HEK293 (cell line): Measurements from ENCODE around the gene WDR18.

Experiments used
- CTCF ChIA-PET: fragments of 350-600 bp; formaldehyde crosslinking; extraction: SDS; loops from one replicate; lab custom pipeline; 2021; ENCODE audit warnings: antibody characterized with exemption; lab: Yijun Ruan, JAX
- POLR2A ChIA-PET: fragments of 300-600 bp; formaldehyde crosslinking; extraction: SDS; loops from one replicate; lab custom pipeline; 2020; ENCODE audit warnings: antibody characterized with exemption, inconsistent platforms; lab: Yijun Ruan, JAX
- H3K27ac ChIP-seq: fragments of 200-500 bp; sonication (Bioruptor generic); 2 replicates; pipeline ENCODE4 v1.5.1; 2014; ENCODE audit warnings: low read depth, low read length, control low read depth, inconsistent platforms; ENCODE audit errors: extremely low read depth
- H3K36me3 ChIP-seq, 2 experiments: fragments of 200-500 bp in 1 of 2; sonication (Bioruptor generic) in 1 of 2; 1 replicate in 1 of 2; 2 replicates in 1 of 2; pipeline ENCODE4 v1.5.1; 2014 to 2017; ENCODE audit warnings: inconsistent platforms in 2 of 2, low read length in 2 of 2; ENCODE audit not compliant: control insufficient read depth in 2 of 2, insufficient read depth in 1 of 2
- H3K4me1 ChIP-seq: fragments of 200-500 bp; sonication (Bioruptor generic); 2 replicates; pipeline ENCODE4 v1.5.1; 2014; ENCODE audit warnings: mild to moderate bottlenecking, low read length, inconsistent platforms; ENCODE audit not compliant: control insufficient read depth, insufficient read depth
- H3K4me3 ChIP-seq: 2 replicates; pipeline ENCODE4 v1.5.1; 2011; ENCODE audit warnings: low read depth, mild to moderate bottlenecking, control low read depth, low read length, moderate library complexity
- H3K9me3 ChIP-seq: fragments of 200-500 bp; sonication (Bioruptor generic); 2 replicates; pipeline ENCODE4 v1.5.1; 2014; ENCODE audit warnings: low read depth, low read length, inconsistent platforms; ENCODE audit not compliant: control insufficient read depth, insufficient read depth
- FEZF1 ChIP-seq: fragments of 450-650 bp; formaldehyde crosslinking; IDR thresholded peaks from 2 replicates; pipeline ENCODE4 v1.5.1; 2016; ENCODE audit warnings: missing biosample characterization, missing genetic modification characterization
- GLIS1 ChIP-seq: fragments of 450-650 bp; formaldehyde crosslinking; IDR thresholded peaks from 2 replicates; pipeline ENCODE4 v1.5.1; 2016; ENCODE audit warnings: missing biosample characterization, missing genetic modification characterization
- GLIS2 ChIP-seq: fragments of 450-650 bp; formaldehyde crosslinking; IDR thresholded peaks from 2 replicates; pipeline ENCODE4 v1.5.1; 2016; ENCODE audit warnings: missing biosample characterization, missing genetic modification characterization
- KLF17 ChIP-seq: fragments of 450-650 bp; formaldehyde crosslinking; IDR thresholded peaks from 2 replicates; pipeline ENCODE4 v1.5.1; 2016; ENCODE audit warnings: missing biosample characterization, missing genetic modification characterization
- PATZ1 ChIP-seq: fragments of 450-650 bp; formaldehyde crosslinking; IDR thresholded peaks from 2 replicates; pipeline ENCODE4 v1.5.1; 2016; ENCODE audit warnings: missing biosample characterization, missing genetic modification characterization
- TSHZ1 ChIP-seq: fragments of 450-650 bp; formaldehyde crosslinking; IDR thresholded peaks from 2 replicates; pipeline ENCODE4 v1.5.1; 2016; ENCODE audit warnings: missing biosample characterization, missing genetic modification characterization, borderline replicate concordance
- ZBTB6 ChIP-seq: fragments of 450-650 bp; formaldehyde crosslinking; IDR thresholded peaks from 2 replicates; pipeline ENCODE4 v1.5.1; 2017; ENCODE audit warnings: missing biosample characterization, missing genetic modification characterization
- ZFHX2 ChIP-seq: fragments of 450-650 bp; formaldehyde crosslinking; conservative IDR thresholded peaks from 2 replicates; pipeline ENCODE4 v1.5.1; 2016; ENCODE audit warnings: missing biosample characterization, missing genetic modification characterization
- ZNF133 ChIP-seq: fragments of 450-650 bp; formaldehyde crosslinking; IDR thresholded peaks from 2 replicates; pipeline ENCODE4 v1.5.1; 2016; ENCODE audit warnings: missing biosample characterization, missing genetic modification characterization
- ZNF157 ChIP-seq: fragments of 450-650 bp; formaldehyde crosslinking; IDR thresholded peaks from 2 replicates; pipeline ENCODE4 v1.5.1; 2016; ENCODE audit warnings: missing biosample characterization, missing genetic modification characterization
- ZNF2 ChIP-seq: fragments of 450-650 bp; formaldehyde crosslinking; IDR thresholded peaks from 2 replicates; pipeline ENCODE4 v1.5.1; 2016; ENCODE audit warnings: missing biosample characterization, missing genetic modification characterization
- ZNF391 ChIP-seq: fragments of 450-650 bp; formaldehyde crosslinking; IDR thresholded peaks from 2 replicates; pipeline ENCODE4 v1.5.1; 2016; ENCODE audit warnings: low read depth, missing biosample characterization, missing genetic modification characterization, borderline replicate concordance
- ZNF449 ChIP-seq: fragments of 450-650 bp; formaldehyde crosslinking; IDR thresholded peaks from 2 replicates; pipeline ENCODE4 v1.5.1; 2017; ENCODE audit warnings: missing biosample characterization, mild to moderate bottlenecking, missing genetic modification characterization, moderate library complexity
- ZNF600 ChIP-seq: fragments of 450-650 bp; formaldehyde crosslinking; IDR thresholded peaks from 2 replicates; pipeline ENCODE4 v1.5.1; 2016; ENCODE audit warnings: missing biosample characterization, missing genetic modification characterization
- ZNF645 ChIP-seq: fragments of 450-650 bp; formaldehyde crosslinking; IDR thresholded peaks from 2 replicates; pipeline ENCODE4; 2016; ENCODE audit warnings: missing biosample characterization, missing genetic modification characterization
- ZSCAN30 ChIP-seq: fragments of 450-650 bp; IDR thresholded peaks from 2 replicates; pipeline ENCODE4 v1.5.1; 2018; ENCODE audit warnings: missing biosample characterization, mild to moderate bottlenecking, missing genetic modification characterization, moderate library complexity

Gene WDR18

GRCh38 chr19:958967-959855 is 24.9 kb upstream of the WDR18 start (continued):
- peak; percentile 42; the same call in 1 of the 2 replicates for TF ChIP-seq KLF17 (tag by site-specific recombination)
- peak; percentile 90 for TF ChIP-seq ZFHX2 (tag by site-specific recombination)
- no peak for TF ChIP-seq GLIS1 (tag by site-specific recombination)
- TF ChIP-seq ZNF449 (tag by site-specific recombination): peak; percentile 56; the same call in 1 of the 2 replicates
- TF ChIP-seq ZBTB6 (tag by site-specific recombination): no peak
- TF ChIP-seq ZNF133: no peak
- no peak for TF ChIP-seq ZNF157 (tag by site-specific recombination)
- TF ChIP-seq ZNF391 (tag by site-specific recombination): no peak
- no peak for TF ChIP-seq FEZF1

GRCh38 chr19:960020-960419 is 24.1 kb upstream of the WDR18 start:
- H3K4me1 ChIP-seq: no peaks in the 10 kb centered on the region
- peaks cover 0 to 34% of the 10 kb centered on the region in 2 experiments; a peak in 1 of 3 replicates for H3K36me3 ChIP-seq
- CTCF ChIA-PET: interaction anchor here (0.6 to 0.9 kb wide), 2 partner anchors 16 to 24 kb away, joined by 3 read pairs; no protein-coding TSS in a partner anchor
- POLR2A ChIA-PET: no interaction called here
- no peak overlapping the region for H3K27ac ChIP-seq
- no peaks in the 10 kb centered on the region for H3K9me3 ChIP-seq
- H3K4me3 ChIP-seq: no peak overlapping the region
- TF ChIP-seq GLIS2 (tag by site-specific recombination) (peak; percentile 39), ZNF600 (tag by site-specific recombination) (no peak), TSHZ1 (tag by site-specific recombination) (no peak), ZNF645 (tag by site-specific recombination) (no peak), ZSCAN30 (tag by site-specific recombination) (no peak), ZNF2 (tag by site-specific recombination) (0 out of 2 replicates have a peak, but pooled peaks have one; percentile 35), PATZ1 (tag by site-specific recombination) (0 out of 2 replicates have a peak, but pooled peaks have one; percentile 13)
- TF ChIP-seq, all 188 proteins: peak for 3
